22Rv1 (cell line): ENCODE results near the gene TMEM184A.

Experiments used
- H3K27ac ChIP-seq: fragments of 450-650 bp; 2 replicates; pipeline ENCODE4 v1.5.1; 2017
- CTCF ChIP-seq: fragments of 450-650 bp; IDR thresholded peaks from 2 replicates; pipeline ENCODE4 v1.5.1; 2017; ENCODE audit warnings: mild to moderate bottlenecking
- ZFX ChIP-seq: fragments of 450-650 bp; IDR thresholded peaks from 2 replicates; pipeline ENCODE4 v1.6.1; 2017; ENCODE audit warnings: antibody characterized with exemption, borderline replicate concordance

The TMEM184A gene

GRCh38 chr7:1542841-1543747 is 12.9 kb downstream of the TMEM184A start:
- peak overlapping the region; percentile 46 for H3K27ac ChIP-seq
- TF ChIP-seq CTCF (no peak; the same call in 1 of the 2 replicates), ZFX (no peak)

- no peak for TF ChIP-seq CTCF
- no peak for TF ChIP-seq ZFX
- peak overlapping the region; percentile 46 for H3K27ac ChIP-seq
Observed at GRCh38 chr7:1542329-1542728, 13.7 kb downstream of the TMEM184A start.

- TF ChIP-seq CTCF, result no peak
- TF ChIP-seq ZFX, result no peak
Observed at GRCh38 chr7:1541431-1542162, 14.4 kb downstream of the TMEM184A start.

GRCh38 chr7:1540776-1541271 is 15.2 kb downstream of the TMEM184A start:
- TF ChIP-seq CTCF, result no peak
- no peak for TF ChIP-seq ZFX
- H3K27ac ChIP-seq, result no peak overlapping the region

More at GRCh38 chr7:1541431-1542162, 14.4 kb downstream of the TMEM184A start:
- H3K27ac ChIP-seq, result peak overlapping the region; percentile 46

GRCh38 chr7:1539882-1540775 is 15.9 kb downstream of the TMEM184A start:
- TF ChIP-seq ZFX (no peak), CTCF (no peak)
- no peak overlapping the region for H3K27ac ChIP-seq

- peak overlapping the region; percentile 93; the same call in 1 of the 2 replicates for H3K27ac ChIP-seq
- no peak for TF ChIP-seq ZFX
- TF ChIP-seq CTCF, result no peak
Observed at GRCh38 chr7:1539181-1539881, 16.7 kb downstream of the TMEM184A start.
